ENCODE data around the gene UCP2. TPM values are rescaled to one million over a fixed set of nuclear protein-coding genes. Genes with fewer than 3 reads are reported as not detected.

The UCP2 gene
- total and polyA plus RNA-seq, 9 of the 15 experiments (the other 6 are each of a cell fraction or from before 2014, with no cell fraction given): 19.2 to 216 (median 87.9) TPM

- TF ChIP-seq EGR1 (conservative IDR thresholded peaks at IDR 0.05): 0 out of 2 replicates have a peak, but pooled peaks have one; percentile 3
- TF ChIP-seq, protein P1, sequence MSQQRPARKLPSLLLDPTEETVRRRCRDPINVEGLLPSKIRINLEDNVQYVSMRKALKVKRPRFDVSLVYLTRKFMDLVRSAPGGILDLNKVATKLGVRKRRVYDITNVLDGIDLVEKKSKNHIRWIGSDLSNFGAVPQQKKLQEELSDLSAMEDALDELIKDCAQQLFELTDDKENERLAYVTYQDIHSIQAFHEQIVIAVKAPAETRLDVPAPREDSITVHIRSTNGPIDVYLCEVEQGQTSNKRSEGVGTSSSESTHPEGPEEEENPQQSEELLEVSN (IDR thresholded peaks at IDR 0.05; ENCODE audit: borderline replicate concordance in 1 of 2, extremely low read depth in 1 of 2, insufficient read depth in 1 of 2, insufficient read length in 1 of 2, low read depth in 1 of 2, low read length in 1 of 2, poor library complexity in 1 of 2, severe bottlenecking in 1 of 2): peak; percentile 93 to 95
- TF ChIP-seq SMARCC2 (IDR thresholded peaks at IDR 0.05; ENCODE audit: low read depth): peak; percentile 19; the same call in 1 of the 2 replicates
- TF ChIP-seq CEBPB (tag; IDR thresholded peaks at IDR 0.05): no peak
- TF ChIP-seq CBX5 (IDR thresholded peaks at IDR 0.05; ENCODE audit: borderline replicate concordance, low read depth): no peak
- peak in 1 of 3 experiments; percentile 1; a peak in 1 of 6 replicates for TF ChIP-seq CTCF (IDR thresholded peaks at IDR 0.05 in 2 of 3, conservative IDR thresholded peaks at IDR 0.05 in 1 of 3; ENCODE audit: insufficient read depth in 2 of 3, low read depth in 1 of 3, low read length in 3 of 3)
- TF ChIP-seq, protein P2, sequence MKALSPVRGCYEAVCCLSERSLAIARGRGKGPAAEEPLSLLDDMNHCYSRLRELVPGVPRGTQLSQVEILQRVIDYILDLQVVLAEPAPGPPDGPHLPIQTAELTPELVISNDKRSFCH (CRISPR knock-in tag; IDR thresholded peaks at IDR 0.05): no peak
- TF ChIP-seq, protein P2 (tag; IDR thresholded peaks at IDR 0.05): peak; percentile 89
- TF ChIP-seq PKNOX1 (IDR thresholded peaks at IDR 0.05): peak; percentile 79
- TF ChIP-seq IRF1 (CRISPR knock-in tag; IDR thresholded peaks at IDR 0.05; ENCODE audit: borderline replicate concordance): no peak
- TF ChIP-seq RFX1 (IDR thresholded peaks at IDR 0.05): peak; percentile 89
- no peak for TF ChIP-seq ZZZ3 (IDR thresholded peaks at IDR 0.05)
- TF ChIP-seq, protein P3, sequence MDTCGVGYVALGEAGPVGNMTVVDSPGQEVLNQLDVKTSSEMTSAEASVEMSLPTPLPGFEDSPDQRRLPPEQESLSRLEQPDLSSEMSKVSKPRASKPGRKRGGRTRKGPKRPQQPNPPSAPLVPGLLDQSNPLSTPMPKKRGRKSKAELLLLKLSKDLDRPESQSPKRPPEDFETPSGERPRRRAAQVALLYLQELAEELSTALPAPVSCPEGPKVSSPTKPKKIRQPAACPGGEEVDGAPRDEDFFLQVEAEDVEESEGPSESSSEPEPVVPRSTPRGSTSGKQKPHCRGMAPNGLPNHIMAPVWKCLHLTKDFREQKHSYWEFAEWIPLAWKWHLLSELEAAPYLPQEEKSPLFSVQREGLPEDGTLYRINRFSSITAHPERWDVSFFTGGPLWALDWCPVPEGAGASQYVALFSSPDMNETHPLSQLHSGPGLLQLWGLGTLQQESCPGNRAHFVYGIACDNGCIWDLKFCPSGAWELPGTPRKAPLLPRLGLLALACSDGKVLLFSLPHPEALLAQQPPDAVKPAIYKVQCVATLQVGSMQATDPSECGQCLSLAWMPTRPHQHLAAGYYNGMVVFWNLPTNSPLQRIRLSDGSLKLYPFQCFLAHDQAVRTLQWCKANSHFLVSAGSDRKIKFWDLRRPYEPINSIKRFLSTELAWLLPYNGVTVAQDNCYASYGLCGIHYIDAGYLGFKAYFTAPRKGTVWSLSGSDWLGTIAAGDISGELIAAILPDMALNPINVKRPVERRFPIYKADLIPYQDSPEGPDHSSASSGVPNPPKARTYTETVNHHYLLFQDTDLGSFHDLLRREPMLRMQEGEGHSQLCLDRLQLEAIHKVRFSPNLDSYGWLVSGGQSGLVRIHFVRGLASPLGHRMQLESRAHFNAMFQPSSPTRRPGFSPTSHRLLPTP (IDR thresholded peaks at IDR 0.05; ENCODE audit: borderline replicate concordance, extremely low read depth, insufficient read length): no peak
- TF ChIP-seq TAL1 (IDR thresholded peaks at IDR 0.05): no peak
- peak; percentile 96 for TF ChIP-seq SP1 (CRISPR knock-in tag; IDR thresholded peaks at IDR 0.05)
- TF ChIP-seq ZBTB8A (IDR thresholded peaks at IDR 0.05; ENCODE audit: partially characterized antibody): no peak
- peak; percentile 69 for TF ChIP-seq CBX1 (IDR thresholded peaks at IDR 0.05; ENCODE audit: low read depth)
These were observed 522 bp upstream of the UCP2 start (continued) for GRCh38 chr11:73982990-73983740.

Measured in K562 (cell line).